ENCODE measurements around the gene CCNB3. TPM values are rescaled to one million over a fixed set of nuclear protein-coding genes. Genes with fewer than 3 reads are reported as not detected.

CCNB3 gene
- total RNA-seq, 4 donors from 2014 or later, result 0.54 to 1.0 (median 0.74) TPM

DNA sequence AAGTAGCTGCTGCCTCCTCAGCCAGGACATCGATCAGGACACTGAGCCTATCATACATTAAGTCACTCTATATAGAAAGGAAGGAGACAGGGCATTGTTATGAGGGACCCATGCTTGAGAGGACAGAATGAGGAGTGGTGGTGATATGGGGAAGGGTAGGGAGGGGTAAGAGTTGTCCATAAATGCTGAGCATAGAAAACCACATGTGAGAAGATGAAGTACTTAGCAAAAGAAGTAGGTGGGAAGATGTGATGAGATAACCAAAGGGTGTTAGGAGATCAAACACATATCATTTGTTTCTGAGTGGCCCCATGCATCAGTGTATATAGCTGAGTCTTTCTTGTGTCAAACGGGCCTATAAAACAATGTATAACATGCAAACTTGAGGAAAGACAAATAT, 182.0 kb downstream of the CCNB3 start:
- H3K27me3 ChIP-seq, result no peaks in the 10 kb centered on the region
- TF ChIP-seq POLR2A (IDR thresholded peaks at IDR 0.05), result no peak
- TF ChIP-seq CTCF (IDR thresholded peaks at IDR 0.05), result no peak
- H3K27ac ChIP-seq, result no peak overlapping the region
- WGBS, 2 donors, result 82 to 95% methylated on average over 2 of the region's 2 CpGs
- intact Hi-C loops (cut with DNase I), result no loop called here
- no peaks in the 10 kb centered on the region for H3K4me1 ChIP-seq
- no peaks in the 10 kb centered on the region for H3K36me3 ChIP-seq
- H3K9me3 ChIP-seq, result no peaks in the 10 kb centered on the region
- H3K4me3 ChIP-seq (replicated peaks in 1 of 3), result no peak overlapping the region
- no peak for DNase-seq

DNA sequence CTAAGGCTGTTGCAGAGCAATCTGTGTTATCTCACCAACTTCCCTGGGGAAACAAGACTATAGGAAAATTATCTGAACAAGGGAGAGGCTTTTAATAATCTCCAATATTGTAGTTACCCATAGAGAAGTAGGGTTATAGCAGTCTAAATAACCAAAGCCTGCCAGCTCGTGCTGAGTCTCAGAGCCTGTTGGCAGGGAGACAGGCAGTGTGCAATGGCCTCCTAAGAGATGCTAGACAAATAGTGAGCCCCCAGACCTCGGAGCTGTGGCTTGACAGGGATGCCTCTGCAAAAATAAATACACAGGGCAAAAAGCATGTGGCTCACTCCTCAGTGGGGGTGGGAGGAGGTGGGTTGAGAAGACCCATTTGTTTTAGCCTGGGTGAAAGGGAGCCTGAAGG, 189.3 kb downstream of the CCNB3 start:
- Histone ChIP-seq H3K4me1 (no peaks in the 10 kb centered on the region), H3K9me3 (no peaks in the 10 kb centered on the region), H3K27me3 (no peaks in the 10 kb centered on the region), H3K4me3 (replicated peaks in 1 of 3) (no peak overlapping the region), H3K27ac (no peak overlapping the region), H3K36me3 (no peaks in the 10 kb centered on the region)
- intact Hi-C loops (cut with DNase I), result no loop called here
- DNase-seq, result peak; percentile 27 to 33
- TF ChIP-seq CTCF (IDR thresholded peaks at IDR 0.05) (no peak), POLR2A (IDR thresholded peaks at IDR 0.05) (no peak)
- 0 to 33% methylated on average over 2 of the region's 2 CpGs for WGBS, 2 donors

Small RNA genes within 50 kb of the gene (small RNA-seq; reads per million reads assigned to genes)
- not detected for gene PYY3
- not detected for gene RF00019

Other genes with a start within 250 kb of the CCNB3 start
- under 1 TPM in 2 of 4 donors, not detected in 2; 0.22 to 0.67 TPM for gene AKAP4, start 3.8 kb upstream of the CCNB3 start, total RNA-seq

Data from thyroid gland (tissue), 4 donors.